DMS53 treated with DMSO at 0.1 percent for 48 hours (cell line): ENCODE data around the gene GATAD2A.
"Not testable (repeated sequence)": the region's sequence is repeated elsewhere in the genome, so short reads cannot be mapped to it uniquely, and the experiment has no call there.

ENCODE experiments used
- DNase-seq: peaks from one replicate; lab custom pipeline; 2025; ENCODE audit not compliant: unreplicated experiment; lab: John Stamatoyannopoulos, UW

The GATAD2A gene

GRCh38 chr19:19404879-19405860 is at the start of gene GATAD2A:
TSS of gene GATAD2A (plus strand) at chr19:19405675. CDS start at chr19:19465346, 59,671 bp downstream.
- peak; percentile 46 for DNase-seq

GRCh38 chr19:19356500-19356899 is 49.0 kb upstream of the GATAD2A start:
- DNase-seq, result no peak

- no peak for DNase-seq
Measured at GRCh38 chr19:19356901-19357566, 48.4 kb upstream of the GATAD2A start.

DNA sequence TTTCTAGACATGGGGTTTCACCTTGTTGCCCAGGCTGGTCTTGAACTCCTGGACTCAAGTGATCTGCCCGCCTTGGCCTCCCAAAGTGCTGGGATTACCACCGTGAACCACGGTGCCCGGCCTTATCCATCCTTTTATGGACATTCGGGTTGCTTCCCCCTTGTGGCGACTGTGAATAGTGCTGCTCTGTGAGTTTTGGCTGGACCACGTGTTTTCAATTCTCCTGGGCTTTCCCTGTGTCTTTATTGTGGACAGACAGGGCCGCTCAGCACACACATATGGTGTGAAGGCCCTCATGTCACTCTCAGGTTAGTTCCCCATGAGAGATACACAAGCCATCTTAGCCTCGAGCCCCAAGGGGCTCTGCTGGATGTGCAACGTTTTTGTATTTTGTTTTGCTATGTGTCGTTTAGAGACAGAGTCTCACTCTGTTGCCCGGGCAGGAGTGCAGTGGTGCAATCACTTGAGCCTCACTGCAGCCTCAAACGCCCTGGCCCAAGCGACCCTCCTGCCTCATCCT is 44.3 kb upstream of the GATAD2A start:
- peak; percentile 53 for DNase-seq

DNA sequence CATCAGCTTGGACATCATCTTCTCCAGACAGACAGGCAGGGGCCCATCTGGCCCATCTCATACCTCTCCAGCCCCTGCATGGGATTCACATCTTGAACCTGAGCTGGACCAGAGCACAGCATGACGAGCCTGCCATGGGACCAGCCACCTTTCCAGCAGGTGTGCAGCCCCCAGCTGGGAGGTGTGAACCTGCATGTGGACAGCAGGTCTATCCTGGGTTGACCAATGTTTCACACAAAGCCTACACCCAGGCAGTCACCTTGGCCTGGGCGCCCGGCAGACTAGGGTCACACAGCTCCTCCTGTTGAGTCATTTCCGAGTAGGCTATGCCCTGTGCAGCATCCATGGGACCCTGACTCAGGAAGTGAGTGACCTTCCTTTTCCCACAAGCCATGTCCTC is 43.4 kb upstream of the GATAD2A start:
- DNase-seq, result no peak

GRCh38 chr19:19366434-19367396 is 38.8 kb upstream of the GATAD2A start:
- DNase-seq, result peak; percentile 81

GRCh38 chr19:19368087-19368486 is 37.4 kb upstream of the GATAD2A start:
- DNase-seq, result no peak

DNA sequence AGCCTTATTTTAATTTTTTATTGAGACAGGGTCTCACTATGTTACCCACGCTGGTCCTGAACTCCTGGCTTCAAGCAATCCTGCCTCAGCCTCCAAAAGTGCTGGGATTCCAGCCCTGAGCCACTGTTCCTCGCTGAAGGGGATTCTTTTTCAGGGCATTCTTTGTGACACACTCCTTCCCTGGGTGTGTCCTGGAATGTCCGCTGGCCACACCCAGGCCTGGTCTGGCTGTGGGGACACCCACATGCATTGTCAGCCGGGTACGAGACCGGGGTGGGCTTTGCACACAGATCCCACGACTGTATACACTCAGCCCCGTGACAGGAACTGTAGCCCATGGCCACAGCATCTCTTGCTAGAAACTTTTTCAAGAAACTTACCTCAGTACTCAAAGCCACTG is 34.4 kb upstream of the GATAD2A start:
- no peak for DNase-seq

DNA sequence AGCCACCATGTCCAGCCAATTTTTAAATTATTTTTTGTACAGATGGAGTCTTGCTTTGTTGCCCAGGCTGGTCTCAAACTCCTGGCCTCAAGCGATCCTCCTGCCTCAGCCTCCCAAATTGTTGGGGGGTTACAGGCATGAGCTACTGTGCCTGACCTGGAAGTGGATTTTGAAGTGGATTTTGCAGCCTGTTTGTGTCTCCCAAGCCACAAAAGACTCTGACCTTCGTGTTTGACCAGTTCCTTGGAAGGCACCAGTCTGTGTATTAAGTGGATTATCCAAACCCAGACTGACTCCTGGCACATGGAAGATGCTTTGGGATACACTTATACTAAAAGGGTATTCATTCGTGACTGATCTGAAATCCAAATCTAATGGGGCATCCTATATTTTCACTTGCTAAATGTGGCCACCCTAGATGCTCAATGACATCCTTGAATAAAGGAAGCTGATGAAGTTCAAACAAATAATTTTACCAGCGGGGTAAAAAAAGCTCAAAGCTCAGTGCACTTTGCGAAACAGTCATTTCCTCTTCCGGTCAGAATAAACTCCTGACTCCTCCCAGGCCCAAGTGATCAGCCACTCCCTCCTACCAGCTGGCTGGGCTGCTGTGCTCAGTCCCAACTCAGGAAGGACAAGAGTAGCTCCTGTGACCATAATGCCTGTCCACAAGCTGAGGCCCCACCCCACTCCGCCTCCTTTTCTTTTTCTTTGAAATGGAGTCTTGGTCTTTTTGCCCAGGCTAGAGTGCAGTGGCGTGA is 32.6 kb upstream of the GATAD2A start:
- no peak for DNase-seq

- DNase-seq, result no peak
Measured at GRCh38 chr19:19379527-19379926, 25.9 kb upstream of the GATAD2A start.

DNA sequence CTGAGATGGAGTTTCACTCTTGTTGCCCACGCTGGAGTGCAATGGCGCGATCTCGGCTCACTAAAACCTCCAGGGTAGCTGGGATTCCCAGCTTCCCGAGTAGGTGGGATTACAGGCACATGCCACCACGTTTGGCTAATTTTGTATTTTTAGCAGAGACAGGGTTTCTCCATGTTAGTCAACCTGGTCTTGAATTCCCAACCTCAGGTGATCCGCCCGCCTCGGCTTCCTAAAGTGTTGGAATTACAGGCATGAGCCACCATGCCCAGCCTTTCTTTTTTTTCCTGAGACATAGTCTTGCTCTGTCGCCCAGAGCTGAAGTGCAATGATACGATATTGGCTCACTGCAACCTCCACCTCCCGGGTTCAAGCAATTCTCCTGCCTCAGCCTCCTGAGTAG is 25.2 kb upstream of the GATAD2A start:
- DNase-seq, result not testable (repeated sequence)

DNA sequence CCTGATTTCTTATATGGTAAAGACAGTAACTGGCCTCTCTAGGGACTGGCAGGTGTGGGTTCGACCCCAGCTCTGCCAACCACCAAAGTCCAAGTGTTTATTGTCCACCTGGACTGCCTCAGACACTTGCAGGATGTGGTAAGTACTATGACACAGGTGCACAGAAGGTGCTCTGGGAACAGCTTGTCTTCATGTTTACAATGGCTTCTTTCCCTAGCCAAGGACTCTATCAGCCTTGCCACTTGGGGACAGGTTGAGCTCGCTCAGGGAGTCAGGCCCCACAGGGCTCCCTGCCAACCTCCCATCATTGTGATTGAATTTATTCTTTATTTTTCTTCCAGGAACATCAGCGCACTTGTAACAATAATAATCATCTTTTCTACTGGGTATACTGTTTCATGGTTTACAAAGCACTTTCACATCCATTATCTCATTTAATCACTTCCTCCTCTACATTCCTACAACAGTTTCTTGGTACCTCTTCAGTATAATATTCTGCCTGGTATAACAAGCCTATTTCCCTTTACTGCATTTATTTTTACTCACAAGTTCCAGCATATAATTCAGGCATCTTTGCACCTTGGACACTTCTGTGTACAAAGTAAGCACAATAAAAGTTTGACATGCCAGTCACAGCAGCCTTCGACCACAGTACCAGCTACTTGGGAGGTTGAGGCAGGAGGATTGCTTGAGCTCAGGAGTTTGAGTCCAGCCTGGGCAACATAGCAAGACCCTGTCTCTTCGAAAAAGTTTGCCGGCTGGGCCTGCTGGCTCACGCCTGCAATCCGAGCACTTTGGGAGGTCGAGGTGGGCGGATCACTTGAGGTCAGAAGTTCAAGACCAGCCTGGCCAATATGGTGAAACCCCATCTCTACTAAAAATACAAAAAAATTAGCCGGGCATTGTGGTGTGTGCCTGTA is 24.2 kb upstream of the GATAD2A start:
- no peak for DNase-seq

- DNase-seq, result no peak
Measured at GRCh38 chr19:19382118-19382517, 23.4 kb upstream of the GATAD2A start.

DNA sequence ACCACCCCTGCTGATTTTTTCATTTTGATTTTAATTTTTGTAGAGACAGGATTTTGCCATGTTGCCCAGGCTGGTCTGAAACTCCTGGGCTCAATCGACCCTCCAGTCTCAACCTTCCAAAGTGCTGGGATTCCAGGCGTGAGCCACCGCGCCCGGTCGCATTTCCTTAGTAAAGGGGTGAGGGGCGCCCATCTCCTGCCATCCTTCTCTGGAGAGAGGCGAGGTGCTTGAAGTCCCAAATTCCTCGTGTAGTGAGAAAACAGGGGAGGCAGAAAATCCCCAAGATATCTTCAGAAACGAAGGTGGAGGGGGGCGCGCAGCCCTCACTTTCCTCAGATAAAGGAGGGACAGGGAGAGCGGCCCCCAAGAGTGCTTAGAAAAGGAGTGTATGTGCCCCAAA is 21.0 kb upstream of the GATAD2A start:
- no peak for DNase-seq

GRCh38 chr19:19385131-19385895 is 20.2 kb upstream of the GATAD2A start:
- DNase-seq, result peak; percentile 90

GRCh38 chr19:19385896-19386869 is 19.3 kb upstream of the GATAD2A start:
- DNase-seq, result no peak

- DNase-seq, result no peak
Measured at GRCh38 chr19:19387108-19387507, 18.4 kb upstream of the GATAD2A start.
